GM18951 (cell line): ENCODE measurements around the gene C4orf36.
"Not testable (repeated sequence)": the region's sequence is repeated elsewhere in the genome, so short reads cannot be mapped to it uniquely, and the experiment has no call there.

ENCODE experiments used
- POLR2A ChIP-seq: IDR thresholded peaks from 4 replicates; pipeline ENCODE4 v1.6.1; 2011; ENCODE audit warnings: mild to moderate bottlenecking; ENCODE audit not compliant: insufficient read length, insufficient read depth; ENCODE audit errors: extremely low read depth
- in situ Hi-C: fragments of 300-500 bp; cut with MboI; formaldehyde crosslinking; loops from one replicate; pipeline ENCODE4 v1.12.0; 2022; ENCODE audit warnings: low sequenced_read_pairs, mixed read lengths, inconsistent platforms; ENCODE audit not compliant: unreplicated experiment

C4orf36 gene

DNA sequence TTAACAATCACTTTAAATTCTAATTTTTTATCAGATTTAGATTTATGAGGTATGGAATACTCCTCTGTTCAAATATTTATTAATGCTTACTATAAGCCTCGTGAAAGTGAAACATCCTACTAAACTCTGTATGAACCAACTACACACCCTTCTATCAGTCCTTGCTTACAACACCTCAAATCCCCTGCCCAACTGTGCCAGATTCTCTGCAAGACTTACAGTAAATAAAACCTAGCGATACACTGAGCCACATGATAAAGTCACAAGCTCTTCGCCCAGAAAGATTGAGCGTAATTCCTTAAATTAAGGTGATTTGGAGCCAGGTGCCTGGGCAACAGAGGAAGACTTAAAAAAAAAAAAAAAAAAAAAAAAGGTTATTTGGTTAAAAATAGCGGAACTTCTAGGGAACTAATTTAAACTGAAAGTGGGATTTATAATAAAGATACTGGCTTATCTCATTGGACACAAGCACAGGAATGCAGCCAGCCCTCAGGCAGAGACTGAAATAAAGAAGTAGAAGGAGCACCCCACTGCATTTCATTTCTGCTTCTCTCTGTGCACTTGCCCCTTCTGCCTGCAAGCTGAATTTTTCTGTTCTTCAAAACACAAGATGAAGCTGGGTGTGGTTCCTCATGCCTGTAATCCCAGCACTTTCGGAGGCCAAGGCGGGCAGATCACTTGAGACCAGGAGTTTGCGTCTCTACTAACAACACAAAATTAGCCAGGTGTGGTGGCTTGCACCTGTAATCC is 17.5 kb upstream of the C4orf36 start:
- in situ Hi-C loops: loop anchor here (25.0 kb wide), 1 partner anchor 328 kb away; no protein-coding TSS in a partner anchor
- no peak for TF ChIP-seq POLR2A

DNA sequence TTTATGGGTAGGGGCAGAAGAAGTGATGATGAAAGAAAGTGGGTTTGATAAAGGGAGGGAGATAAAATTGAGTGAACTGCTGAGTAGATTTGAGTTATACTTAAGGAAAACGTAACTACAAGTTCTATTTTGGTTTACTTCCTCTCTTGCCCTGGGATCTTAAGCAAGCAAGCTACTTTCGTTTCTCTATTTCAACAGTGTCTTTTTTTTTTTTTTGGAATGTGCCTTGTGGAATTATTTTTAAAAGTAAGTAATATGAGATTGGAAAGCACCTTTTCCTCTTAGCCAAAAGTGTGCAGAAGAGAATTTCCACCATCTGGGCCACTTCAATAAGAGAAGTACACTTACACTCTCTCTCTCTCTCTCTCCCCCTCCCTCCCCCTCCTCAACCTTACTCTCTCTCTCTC is 16.0 kb upstream of the C4orf36 start:
- TF ChIP-seq POLR2A: no peak
- in situ Hi-C loops: loop anchor here (25.0 kb wide), 1 partner anchor 329 kb away; no protein-coding TSS in a partner anchor

GRCh38 chr4:86901864-86902263 is 9.6 kb upstream of the C4orf36 start:
- in situ Hi-C loops: loop anchor here (25.0 kb wide), 1 partner anchor 335 kb away; no protein-coding TSS in a partner anchor
- TF ChIP-seq POLR2A: no peak

GRCh38 chr4:86898562-86898961 is 6.3 kb upstream of the C4orf36 start:
- TF ChIP-seq POLR2A: no peak
- in situ Hi-C loops: no loop called here

DNA sequence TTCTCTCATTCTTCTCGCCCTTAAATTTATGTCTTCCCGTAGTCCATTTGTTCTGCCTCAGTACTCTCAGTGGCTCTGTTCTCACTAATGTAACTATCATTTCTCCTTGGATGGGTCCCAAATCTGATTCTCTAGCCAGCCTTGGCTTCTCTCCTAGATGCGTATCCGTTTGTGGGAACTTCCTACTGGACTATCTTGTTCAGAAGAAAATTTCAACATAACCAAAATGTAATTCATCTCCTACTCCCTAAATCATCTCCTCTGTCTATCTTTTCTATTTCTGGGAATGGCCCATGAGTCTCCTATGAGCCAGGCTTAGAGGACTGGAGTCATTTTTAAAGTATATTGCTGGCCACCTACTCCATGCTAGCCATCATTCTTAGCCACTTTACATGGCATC is 4.4 kb upstream of the C4orf36 start:
- in situ Hi-C loops: no loop called here
- TF ChIP-seq POLR2A: no peak

- in situ Hi-C loops: no loop called here
These were observed 3.7 kb upstream of the C4orf36 start for GRCh38 chr4:86895692-86896488.

GRCh38 chr4:86894455-86894854 is 2.2 kb upstream of the C4orf36 start:
- in situ Hi-C loops: loop anchor here (5.0 kb wide), 1 partner anchor 397 kb away; no protein-coding TSS in a partner anchor

More at GRCh38 chr4:86895692-86896488, 3.7 kb upstream of the C4orf36 start:
- TF ChIP-seq POLR2A: no peak

GRCh38 chr4:86893136-86893535 is 914 bp upstream of the C4orf36 start:
- in situ Hi-C loops: loop anchor here (5.0 kb wide), 1 partner anchor 396 kb away; no protein-coding TSS in a partner anchor

More at GRCh38 chr4:86894455-86894854, 2.2 kb upstream of the C4orf36 start:
- TF ChIP-seq POLR2A: no peak

GRCh38 chr4:86892636-86892960 is 376 bp upstream of the C4orf36 start:
- no peak for TF ChIP-seq POLR2A
- in situ Hi-C loops: loop anchor here (5.0 kb wide), 1 partner anchor 395 kb away; no protein-coding TSS in a partner anchor

More at GRCh38 chr4:86893136-86893535, 914 bp upstream of the C4orf36 start:
- TF ChIP-seq POLR2A: no peak

DNA sequence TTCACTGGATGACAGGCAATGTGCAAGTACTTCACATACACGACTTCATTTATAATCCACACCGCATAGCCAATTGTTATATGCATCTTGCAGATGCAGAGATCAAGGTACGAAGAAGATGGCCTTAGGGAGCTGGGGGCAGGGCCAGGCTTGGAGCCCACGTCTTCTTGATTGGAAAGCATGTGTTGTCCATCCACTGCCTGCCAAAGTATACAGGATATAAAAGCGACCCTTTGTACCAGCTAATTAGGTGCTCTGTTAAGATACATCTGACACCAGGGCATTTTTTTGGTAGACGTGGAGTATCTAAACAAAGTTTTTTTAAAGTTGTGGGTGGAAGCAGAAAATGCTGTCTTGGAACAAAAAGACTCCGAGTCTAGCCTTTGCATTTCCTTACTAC is 1.4 kb downstream of the C4orf36 start:
- TF ChIP-seq POLR2A: no peak
- in situ Hi-C loops: loop anchor here (5.0 kb wide), 1 partner anchor 393 kb away; no protein-coding TSS in a partner anchor

DNA sequence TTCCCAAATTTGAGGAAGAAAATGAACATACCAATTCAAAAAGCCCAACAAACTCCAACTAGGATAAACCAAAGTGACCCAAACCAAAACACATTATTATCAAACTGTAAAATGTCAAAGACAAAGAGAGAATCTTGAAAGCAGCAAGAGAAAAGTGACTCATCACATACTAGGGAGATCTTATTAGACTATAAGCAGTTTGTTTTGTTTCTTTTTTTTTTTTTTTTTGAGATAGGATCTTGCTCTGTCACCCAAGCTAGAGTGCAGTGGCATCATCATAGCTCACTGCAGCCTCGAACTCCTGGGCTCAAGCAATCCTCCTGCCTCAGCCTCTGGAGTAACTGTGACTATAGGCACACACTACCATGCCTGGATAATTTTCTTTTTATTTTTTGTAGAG is 12.6 kb downstream of the C4orf36 start:
- in situ Hi-C loops: no loop called here
- TF ChIP-seq POLR2A: no peak

- TF ChIP-seq POLR2A: no peak
- in situ Hi-C loops: no loop called here
These were observed 13.6 kb downstream of the C4orf36 start for GRCh38 chr4:86878640-86879039.

DNA sequence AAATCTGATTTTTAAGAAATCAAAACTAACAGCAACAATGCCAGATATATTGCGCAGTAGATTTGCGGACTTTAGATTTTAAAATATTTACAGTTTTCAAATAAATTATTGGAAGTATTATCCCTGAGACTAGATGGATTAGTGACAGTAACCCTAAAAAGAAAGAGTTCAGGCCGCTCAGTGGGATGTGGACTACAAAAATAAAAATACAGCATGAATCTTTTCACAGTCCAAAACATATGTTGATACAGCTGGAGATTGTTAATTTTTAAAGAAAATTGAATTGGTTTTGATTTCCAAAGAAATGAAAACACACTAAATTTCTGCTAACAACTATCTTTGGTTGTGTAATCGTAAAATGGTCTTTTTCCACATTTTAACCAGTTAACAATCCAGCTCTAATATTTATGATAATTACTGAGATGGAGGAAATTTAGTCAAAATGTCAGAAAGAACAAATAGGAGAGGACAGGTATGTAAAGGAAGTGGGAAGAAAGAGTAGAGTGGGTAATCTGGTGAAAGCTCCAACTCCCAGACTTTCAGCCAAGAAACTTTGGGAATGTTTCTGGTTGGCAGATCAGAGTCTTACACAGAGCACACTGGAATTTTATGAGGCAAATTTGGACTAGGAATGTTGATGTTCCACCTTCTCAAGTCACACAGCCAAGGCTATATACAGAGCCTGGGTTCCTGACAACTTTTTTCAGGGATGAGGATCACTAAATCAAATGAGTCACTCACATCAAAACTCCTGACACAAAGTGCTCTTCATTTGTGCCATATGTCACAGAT is 15.1 kb downstream of the C4orf36 start:
- in situ Hi-C loops: no loop called here
- TF ChIP-seq POLR2A: no peak

GRCh38 chr4:86875436-86875835 is 16.8 kb downstream of the C4orf36 start:
- in situ Hi-C loops: not testable (repeated sequence)
